GM18502 (cell line): Measurements from ENCODE around the gene SPATA46.
"Not testable (repeated sequence)": the region's sequence is repeated elsewhere in the genome, so short reads cannot be mapped to it uniquely, and the experiment has no call there.

Experiments
- ATAC-seq: cut with Tn5 transposase; IDR thresholded peaks from one replicate; pipeline ENCODE4 v1.9.1; 2021; ENCODE audit warnings: mild to moderate bottlenecking; ENCODE audit not compliant: unreplicated experiment, poor library complexity

Gene SPATA46

GRCh38 chr1:162376691-162377090, at the start of gene SPATA46:
Gene SPATA46 (minus strand): TSS chr1:162376854. CDS start chr1:162376790, 64 bp downstream.
- ATAC-seq: no peak

- ATAC-seq: no peak
These were observed 46.2 kb upstream of the SPATA46 start for GRCh38 chr1:162422662-162423375.

DNA sequence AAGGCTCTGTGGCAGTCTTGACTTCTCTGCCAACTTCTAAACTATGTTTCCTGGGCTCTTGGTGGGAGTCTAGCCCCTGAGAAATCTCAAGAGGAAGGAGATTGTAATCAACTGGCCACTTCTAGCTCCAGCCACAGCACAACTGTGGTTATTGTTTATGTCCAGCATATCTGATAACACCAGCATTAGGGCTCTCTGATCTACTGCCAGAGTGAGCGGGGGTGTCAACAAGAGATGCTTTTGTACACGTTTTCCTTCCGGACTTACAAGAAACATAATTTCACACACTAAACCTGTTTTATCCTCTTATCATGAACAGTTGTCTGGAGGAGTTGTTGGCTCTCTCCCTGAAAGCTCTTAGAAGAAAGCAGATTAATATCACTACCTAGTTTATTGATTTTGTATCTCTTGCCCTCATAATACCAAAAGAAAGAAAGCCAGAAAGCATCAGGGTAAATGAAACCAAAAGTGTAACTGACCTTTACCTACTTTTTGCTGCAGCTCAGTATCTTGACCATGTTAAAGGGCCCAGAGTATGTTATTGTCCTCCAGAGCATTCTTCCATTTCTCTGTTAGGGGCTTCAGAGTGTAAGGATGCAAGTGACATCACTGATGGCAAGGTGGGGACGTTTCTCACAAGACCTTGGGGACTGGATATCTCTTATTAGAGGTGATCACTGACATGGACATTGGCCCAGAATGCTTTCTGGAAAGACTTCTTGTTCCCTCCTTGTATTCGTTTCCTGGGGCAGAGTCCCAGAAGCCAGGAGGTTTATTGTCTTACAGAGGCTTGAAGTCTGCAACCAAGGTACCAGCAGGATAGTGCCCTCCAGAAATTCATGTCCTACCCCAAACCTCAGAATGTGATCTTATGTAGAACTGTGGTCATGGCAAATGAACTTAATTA, 44.9 kb upstream of the SPATA46 start:
- ATAC-seq: no peak

GRCh38 chr1:162420120-162420519, 43.5 kb upstream of the SPATA46 start:
- no peak for ATAC-seq

DNA sequence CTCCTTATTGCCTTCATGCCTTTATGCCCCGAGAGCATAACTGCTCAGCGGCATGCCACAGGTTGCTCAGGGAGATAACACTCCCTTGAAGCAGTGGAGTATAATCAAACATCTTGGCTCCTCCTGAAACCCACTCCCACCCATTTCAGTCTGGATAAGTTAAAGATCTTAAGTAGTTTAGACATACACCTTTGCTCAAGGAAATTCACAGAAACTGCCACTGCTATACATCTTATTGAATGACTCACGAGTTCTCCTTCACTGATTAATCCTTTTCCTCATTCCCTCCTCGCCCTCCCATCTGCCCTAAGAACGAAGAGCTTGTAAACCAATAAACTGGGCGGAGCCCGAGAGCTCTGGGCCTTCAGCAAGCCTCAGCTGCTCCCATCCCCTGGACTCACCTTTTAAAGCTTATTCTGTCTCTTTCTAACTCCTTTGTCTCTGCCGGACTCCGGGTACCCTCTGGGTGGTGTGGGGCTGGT, 42.8 kb upstream of the SPATA46 start:
- ATAC-seq: not testable (repeated sequence)

DNA sequence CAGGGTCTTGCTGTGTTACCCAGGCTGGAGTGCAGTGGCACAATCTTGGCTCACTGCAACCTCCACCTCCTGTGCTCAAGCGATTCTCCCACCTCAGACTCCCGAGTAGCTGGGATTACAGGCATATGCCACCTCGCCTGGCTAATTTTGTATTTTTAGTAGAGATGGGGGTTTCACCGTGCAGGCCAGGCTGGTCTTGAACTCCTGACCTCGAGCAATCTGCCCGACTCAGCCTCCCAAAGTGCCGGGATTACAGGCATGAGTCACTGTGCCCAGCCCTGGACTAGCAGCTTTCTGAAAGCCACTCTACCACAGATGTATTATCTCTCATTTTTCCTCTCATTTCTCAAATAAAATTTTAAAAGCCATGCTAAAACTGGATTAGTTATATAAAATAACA, 41.9 kb upstream of the SPATA46 start:
- not testable (repeated sequence) for ATAC-seq

DNA sequence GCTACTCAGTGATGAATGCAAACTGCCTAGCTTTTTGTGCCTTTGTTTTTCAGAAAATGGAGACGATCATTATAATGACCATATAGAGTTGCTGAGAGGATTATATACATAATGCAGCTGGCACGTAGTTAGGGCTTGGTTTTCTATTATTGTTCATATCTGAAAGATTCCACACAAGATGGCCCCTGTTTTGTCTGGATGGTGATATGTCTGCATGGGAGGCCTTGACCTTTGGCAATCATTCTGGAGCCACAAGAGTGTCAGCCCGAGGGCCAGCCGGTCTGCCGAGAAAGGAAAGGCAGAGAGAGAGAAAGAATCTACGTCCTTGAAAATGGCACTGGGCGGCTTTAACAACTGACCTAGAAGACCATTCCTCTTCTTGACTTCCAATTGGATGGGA, 41.0 kb upstream of the SPATA46 start:
- no peak for ATAC-seq

DNA sequence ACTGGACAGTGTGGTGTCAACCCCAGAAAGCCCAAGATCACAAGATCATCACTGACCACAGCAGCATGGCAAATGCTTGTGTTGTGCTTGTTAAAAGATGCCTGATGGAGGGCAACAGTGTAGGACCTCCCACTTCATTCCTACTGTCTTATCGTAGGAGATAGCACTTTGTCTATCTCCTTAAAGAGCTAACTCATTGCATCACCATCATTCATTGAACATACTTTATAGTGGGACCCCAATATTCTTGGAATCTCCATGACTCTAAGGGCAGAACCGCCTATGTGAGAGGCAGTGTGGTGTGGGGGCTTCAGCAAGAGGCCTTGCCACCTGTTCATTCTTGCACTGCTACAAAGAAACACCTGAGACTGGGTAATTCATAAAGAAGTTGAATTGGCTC, 40.3 kb upstream of the SPATA46 start:
- ATAC-seq: no peak

- ATAC-seq: no peak
These were observed 39.6 kb upstream of the SPATA46 start for GRCh38 chr1:162416215-162416614.

DNA sequence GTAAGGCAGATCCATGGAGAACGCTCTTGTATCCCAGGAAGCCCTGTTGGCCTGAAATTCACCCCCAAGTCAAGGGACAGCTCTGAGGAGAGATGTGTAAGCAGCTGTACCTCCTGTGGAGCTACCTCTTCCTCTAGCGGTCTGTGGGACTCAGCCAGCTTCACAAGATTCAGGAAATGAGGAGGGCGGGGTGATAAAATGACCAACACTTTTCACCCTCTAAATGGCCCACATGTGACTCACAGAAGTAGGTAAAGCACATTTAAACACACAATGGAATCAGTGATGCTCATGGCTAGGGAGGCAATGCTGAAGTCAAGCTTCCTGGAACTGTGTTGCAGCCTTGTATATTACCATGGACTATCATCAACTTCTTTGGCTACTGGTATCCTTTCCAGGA, 35.3 kb upstream of the SPATA46 start, which contains the start of gene SH2D1B:
SH2D1B (minus strand) TSS at position 135 of the 400 bp plus-strand sequence; CDS start at position 15, 120 bp downstream.
- ATAC-seq: no peak

DNA sequence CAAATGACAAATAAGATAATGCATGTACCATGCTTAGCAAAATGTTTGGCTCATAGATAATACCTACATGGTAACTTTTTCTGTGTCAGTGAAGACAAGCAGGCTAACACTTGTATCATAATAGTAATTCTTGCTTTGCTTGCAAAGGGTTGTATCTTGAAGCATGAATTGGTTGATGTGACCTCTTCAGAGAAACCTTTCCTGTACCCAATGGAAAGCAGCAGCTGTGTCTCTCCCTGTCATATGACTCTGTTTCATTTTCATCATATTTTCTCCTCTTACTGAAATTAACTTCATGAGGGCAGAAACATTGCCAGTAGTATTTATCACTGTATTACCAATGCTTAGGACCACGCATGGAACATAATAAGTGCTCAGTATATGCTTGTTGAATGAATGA, 30.9 kb upstream of the SPATA46 start:
- ATAC-seq: no peak

DNA sequence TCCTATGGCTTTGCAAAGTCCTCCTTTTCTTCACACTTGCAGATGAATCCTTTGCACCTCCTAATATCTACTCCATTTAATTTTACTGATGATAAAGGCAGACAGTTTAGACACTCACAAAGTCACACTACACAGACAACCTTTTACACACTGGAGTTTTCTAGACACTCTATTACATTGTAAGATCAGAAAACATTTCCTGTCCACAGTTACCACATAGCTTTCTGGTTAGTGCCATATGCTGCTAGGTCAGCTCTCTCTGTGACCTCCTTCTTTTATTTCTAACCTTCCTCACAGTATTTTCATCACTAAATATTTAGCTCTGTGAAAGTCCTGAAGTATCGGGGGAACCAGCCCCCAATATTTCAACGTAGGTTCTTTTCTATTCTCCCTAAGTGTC, 30.2 kb upstream of the SPATA46 start:
- no peak for ATAC-seq

DNA sequence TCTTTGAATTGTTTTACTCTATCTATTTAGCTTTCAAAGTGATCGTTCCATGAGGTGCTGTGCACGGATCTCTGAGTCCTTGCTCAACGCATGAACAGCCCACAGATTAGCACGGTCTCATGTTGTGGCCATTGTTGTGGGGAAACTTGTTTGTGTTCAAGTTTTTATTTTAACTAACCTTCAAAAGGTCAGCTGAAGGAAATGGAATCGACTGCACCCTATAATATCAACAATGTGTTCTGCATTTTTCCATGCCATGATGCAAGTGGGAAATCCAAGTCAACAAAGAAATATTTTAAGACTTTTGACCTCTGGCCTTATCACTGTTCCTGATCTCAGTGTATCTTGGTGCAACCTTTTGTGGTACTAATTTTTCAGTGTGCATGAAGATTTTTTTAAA, 29.1 kb upstream of the SPATA46 start:
- ATAC-seq: no peak

- no peak for ATAC-seq
These were observed 28.0 kb upstream of the SPATA46 start for GRCh38 chr1:162404550-162405160.

- no peak for ATAC-seq
These were observed 24.2 kb upstream of the SPATA46 start for GRCh38 chr1:162400790-162401355.

DNA sequence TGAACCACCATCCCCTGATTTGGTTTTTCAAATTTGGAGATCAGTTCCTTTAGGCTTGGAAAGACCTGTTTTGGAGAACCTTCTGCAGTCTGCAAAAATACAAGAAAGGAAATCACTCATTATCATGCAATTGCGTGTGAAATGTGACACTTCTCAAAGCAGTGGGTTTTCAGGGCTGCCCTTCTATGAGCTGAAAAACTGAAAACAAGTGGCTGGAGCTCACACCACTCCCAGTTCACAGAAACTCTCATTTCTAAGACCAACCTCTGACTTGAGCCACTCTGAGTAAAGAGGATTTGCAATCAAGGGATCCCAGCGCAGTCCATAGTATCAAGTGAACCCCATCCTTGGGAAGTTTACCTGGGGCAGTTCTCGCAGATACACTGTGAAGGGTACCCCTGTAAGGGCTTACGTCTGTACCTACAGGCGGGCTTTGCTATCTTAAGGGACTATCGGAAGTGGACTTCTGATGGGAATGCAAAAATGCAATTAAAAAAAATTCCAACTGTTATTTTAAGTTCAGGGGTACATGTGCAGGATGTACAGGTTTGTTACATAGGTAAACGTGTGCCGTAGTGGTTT, 22.4 kb upstream of the SPATA46 start:
- ATAC-seq: no peak

GRCh38 chr1:162397943-162398560, 21.4 kb upstream of the SPATA46 start:
- ATAC-seq: no peak

DNA sequence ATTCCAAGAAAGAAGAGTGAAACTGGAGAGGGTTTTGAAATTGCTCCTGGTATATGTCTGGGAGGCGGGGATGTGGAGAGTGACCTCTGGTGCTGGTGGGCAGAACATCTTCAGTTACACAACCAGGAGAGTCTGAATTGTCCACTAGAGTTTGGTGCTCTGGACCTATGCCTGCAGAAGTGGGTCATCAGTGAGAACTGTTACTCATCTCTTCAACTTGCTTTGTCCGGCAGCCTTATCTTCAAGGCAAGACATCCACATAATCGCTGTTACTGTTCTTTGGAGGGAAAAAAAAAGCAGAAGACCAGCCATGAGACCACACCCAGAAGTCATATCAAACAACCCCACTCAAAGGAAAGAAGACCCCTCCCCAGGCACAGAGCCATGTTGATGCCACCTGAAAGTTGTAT, 20.4 kb upstream of the SPATA46 start:
- no peak for ATAC-seq

DNA sequence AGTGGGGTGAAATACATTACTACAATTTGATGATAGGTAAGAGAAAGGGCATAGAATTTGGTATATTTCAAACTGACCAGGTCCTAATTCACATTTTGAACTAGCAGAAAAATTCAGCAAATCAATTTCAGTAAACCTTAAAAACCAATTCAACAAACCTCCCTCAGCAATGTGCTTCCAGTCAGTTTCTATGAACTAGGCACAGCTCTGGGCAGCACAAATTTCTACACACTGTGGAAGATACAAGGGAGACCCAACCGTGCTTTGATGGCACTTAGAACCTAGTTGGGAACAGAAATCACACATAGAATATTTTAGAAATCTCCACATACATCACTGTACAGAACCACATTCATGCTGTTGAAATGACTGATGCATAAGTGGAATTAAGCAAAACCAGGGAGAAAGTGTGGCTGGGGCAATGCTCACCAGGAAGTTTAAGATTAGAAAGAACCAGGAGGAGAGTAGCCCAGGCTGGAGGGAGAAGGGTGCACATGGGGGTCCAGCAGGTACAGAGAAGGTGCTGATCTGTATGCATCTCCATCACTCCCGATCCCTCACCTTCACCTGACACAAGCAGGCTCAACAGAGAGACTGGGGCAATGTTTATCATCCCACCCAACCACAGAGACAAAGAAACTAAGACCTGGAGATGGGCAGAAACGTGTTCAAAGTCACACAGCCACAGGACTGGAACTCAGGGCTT, 19.7 kb upstream of the SPATA46 start:
- ATAC-seq: no peak
